HCT116 (cell line): ENCODE results near the gene REEP3. TPM values are rescaled to one million over a fixed set of nuclear protein-coding genes. Genes with fewer than 3 reads are reported as not detected.

Experiments used
- ATAC-seq: fragments of 200-7000 bp; cut with Tn5 transposase; 2 replicates; pipeline ENCODE4 v1.9.1; 2020; ENCODE audit warnings: mild to moderate bottlenecking, moderate library complexity
- BruUV-seq: library from RNA; stranded (reverse); fragments of 400-500 nt; replicated peaks from 2 replicates; lab custom pipeline; 2021; lab: Mats Ljungman, UMichigan
- CTCF ChIA-PET: fragments of 300-600 bp; sonication (Branson Sonifier 250); formaldehyde crosslinking; loops from one replicate; lab custom pipeline; 2021; ENCODE audit warnings: antibody characterized with exemption; lab: Charles Lee
- POLR2A ChIA-PET: fragments of 300-600, 350-600 bp; sonication (Branson Sonifier 250); formaldehyde crosslinking; loops from one replicate; lab custom pipeline; 2021; ENCODE audit warnings: antibody characterized with exemption; lab: Charles Lee
- RAD21 ChIA-PET, 2 experiments: fragments of 300-600 bp; sonication (Branson Sonifier 250); formaldehyde crosslinking; loops; one replicate each; lab custom pipeline; 2023; ENCODE audit warnings: low total read pairs in 2 of 2; ENCODE audit not compliant: uncharacterized antibody in 2 of 2, unreplicated experiment in 2 of 2, low non-redundant PET in 1 of 2; lab: Charles Lee
- DNase-seq: peaks from one replicate; pipeline ENCODE4 v3.0.0-alpha.2; 2010; ENCODE audit warnings: low read depth, low spot score
- H2AFZ ChIP-seq: fragments of 200-600 bp; shearing (Covaris generic), sonication (generic); 2 replicates; pipeline ENCODE4 v1.6.1; 2017; ENCODE audit warnings: low read depth, mixed run types, mixed read lengths, antibody characterized with exemption, low read length; ENCODE audit not compliant: poor library complexity, severe bottlenecking
- H3K27ac ChIP-seq: 2 replicates; pipeline ENCODE4 v1.5.1; 2012; ENCODE audit warnings: low read depth, low read length
- H3K27me3 ChIP-seq: fragments of 200-600 bp; sonication (generic); 2 replicates; pipeline ENCODE4 v1.6.1; 2016; ENCODE audit warnings: mixed run types, low read length, mixed read lengths; ENCODE audit not compliant: insufficient read depth
- H3K36me3 ChIP-seq, 2 experiments: fragments of 200-500 bp in 1 of 2; fragments of 200-600 bp in 1 of 2; sonication (Bioruptor generic) in 1 of 2; sonication (generic) in 1 of 2; 2 replicates each; pipeline versions ENCODE4 v1.5.1 to v1.6.1; 2014 to 2016; ENCODE audit warnings: low read length in 2 of 2, inconsistent platforms in 1 of 2, mixed read lengths in 1 of 2, mixed run types in 1 of 2; ENCODE audit not compliant: insufficient read depth in 2 of 2, control insufficient read depth in 1 of 2
- H3K4me1 ChIP-seq, 2 experiments: fragments of 200-600 bp in 1 of 2; sonication (generic) in 1 of 2; 2 replicates each; pipeline versions ENCODE4 v1.5.1 to v1.6.1; 2012 to 2017; ENCODE audit warnings: low read length in 2 of 2, inconsistent platforms in 1 of 2, mild to moderate bottlenecking in 1 of 2, mixed read lengths in 1 of 2, mixed run types in 1 of 2, moderate library complexity in 1 of 2; ENCODE audit not compliant: insufficient read depth in 2 of 2, control insufficient read depth in 1 of 2
- H3K4me2 ChIP-seq: fragments of 200-600 bp; sonication (generic); 2 replicates; pipeline ENCODE4 v1.6.1; 2017; ENCODE audit warnings: mixed run types, low read length, mixed read lengths
- H3K4me3 ChIP-seq, 2 experiments: fragments of 200-600 bp in 1 of 2; sonication (generic) in 1 of 2; replicated peaks in 1 of 2; 2 replicates each; pipeline ENCODE4 v1.5.1; 2011 to 2016; ENCODE audit warnings: low read length in 2 of 2, control low read depth in 1 of 2, low read depth in 1 of 2, mild to moderate bottlenecking in 1 of 2, mixed read lengths in 1 of 2, mixed run types in 1 of 2
- H3K79me2 ChIP-seq: fragments of 200-600 bp; sonication (generic); 2 replicates; pipeline ENCODE4 v1.6.1; 2017; ENCODE audit warnings: mild to moderate bottlenecking, mixed run types, low read length, moderate library complexity, mixed read lengths; ENCODE audit not compliant: insufficient read depth
- H3K9ac ChIP-seq: fragments of 200-600 bp; sonication (generic); 2 replicates; pipeline ENCODE4 v1.6.1; 2016; ENCODE audit warnings: low read length, mixed read lengths
- H3K9me2 ChIP-seq: fragments of 200-600 bp; sonication (generic), shearing (Covaris generic); 2 replicates; pipeline ENCODE4 v1.6.1; 2017; ENCODE audit warnings: mixed run types, mild to moderate bottlenecking, moderate library complexity; ENCODE audit not compliant: insufficient read depth
- H3K9me3 ChIP-seq, 2 experiments: fragments of 200-500 bp in 1 of 2; fragments of 200-600 bp in 1 of 2; sonication (Bioruptor generic) in 1 of 2; sonication (generic) in 1 of 2; 2 replicates each; pipeline ENCODE4 v1.6.1; 2014 to 2017; ENCODE audit warnings: low read length in 2 of 2, mixed read lengths in 2 of 2, inconsistent platforms in 1 of 2, low read depth in 1 of 2, mild to moderate bottlenecking in 1 of 2, mixed run types in 1 of 2, moderate library complexity in 1 of 2; ENCODE audit not compliant: control insufficient read depth in 1 of 2, insufficient read depth in 1 of 2
- H4K20me1 ChIP-seq: fragments of 200-600 bp; sonication (generic), shearing (Covaris generic); 2 replicates; pipeline ENCODE4 v1.6.1; 2017; ENCODE audit warnings: mixed run types, mild to moderate bottlenecking, moderate library complexity; ENCODE audit not compliant: insufficient read depth
- ELF1 ChIP-seq: IDR thresholded peaks from 2 replicates; pipeline ENCODE4 v1.6.1; 2012; ENCODE audit warnings: low read depth, borderline replicate concordance
- EZH2 ChIP-seq: fragments of 200-600 bp; sonication (generic); IDR thresholded peaks from 2 replicates; pipeline ENCODE4 v1.6.1; 2017; ENCODE audit warnings: antibody characterized with exemption, mixed run types
- FOSL1 ChIP-seq: IDR thresholded peaks from 2 replicates; pipeline ENCODE4 v1.6.1; 2012; ENCODE audit warnings: low read depth
- SIN3A ChIP-seq: IDR thresholded peaks from 2 replicates; pipeline ENCODE4 v1.6.1; 2012; ENCODE audit warnings: low read depth
- TCF7L2 ChIP-seq: IDR thresholded peaks from 2 replicates; pipeline ENCODE4 v1.7.0; 2011; ENCODE audit warnings: borderline replicate concordance, inconsistent platforms; ENCODE audit not compliant: insufficient read depth, insufficient read length; ENCODE audit errors: extremely low read depth
- YY1 ChIP-seq: IDR thresholded peaks from 2 replicates; pipeline ENCODE4 v1.6.1; 2011; ENCODE audit warnings: low read length, low read depth, moderate library complexity, mild to moderate bottlenecking; ENCODE audit not compliant: insufficient replicate concordance; ENCODE audit errors: extremely low read depth
- intact Hi-C: fragments of 100-400 bp; cut with micrococcal nuclease; formaldehyde crosslinking; loops from 2 replicates; pipeline ENCODE4 v1.10.0; 2022
- total RNA-seq: library from RNA; stranded (reverse); gene quantifications from one replicate; pipeline ENCODE4 v1.2.1, GENCODE V29; 2021; ENCODE audit not compliant: unreplicated experiment
- TF ChIP-seq, protein P1 (sequence below), 3 experiments: fragments of 200-600 bp in 1 of 3; sonication (generic) in 1 of 3; IDR thresholded peaks in 2 of 3; conservative IDR thresholded peaks in 1 of 3; 2 replicates each; pipeline ENCODE4 v1.5.1; 2012 to 2017; ENCODE audit warnings: low read depth in 2 of 3, low read length in 2 of 3, antibody characterized with exemption in 1 of 3, borderline replicate concordance in 1 of 3, control low read depth in 1 of 3, mild to moderate bottlenecking in 1 of 3, mixed read lengths in 1 of 3, mixed run types in 1 of 3, moderate library complexity in 1 of 3; ENCODE audit not compliant: insufficient read depth in 1 of 3
- TF ChIP-seq, protein P2 (sequence below): IDR thresholded peaks from 2 replicates; pipeline ENCODE4 v1.6.1; 2012

The REEP3 gene
- total RNA-seq, 1 experiment from 2014 or later: 41.3 TPM

DNA sequence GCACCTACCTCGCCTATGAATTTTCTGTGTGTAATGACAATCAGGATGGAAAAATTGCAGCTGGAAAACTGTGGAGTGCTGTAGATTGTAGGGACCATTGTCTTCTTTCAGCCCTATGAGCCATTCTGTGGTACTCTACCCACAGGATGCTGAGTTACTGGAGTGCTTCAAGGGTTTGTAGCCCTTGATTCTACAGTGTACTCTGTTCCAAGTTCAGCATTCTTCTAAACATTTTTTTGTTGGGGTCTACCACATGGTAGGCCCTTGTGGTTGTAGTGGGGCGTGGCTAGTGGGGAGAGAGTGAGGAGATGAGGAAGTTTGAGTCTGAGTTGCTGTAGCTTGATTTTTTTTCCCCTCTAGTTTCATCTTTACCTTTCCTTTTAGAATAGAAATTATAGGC, 33.5 kb downstream of the REEP3 start:
- no peaks in the 10 kb centered on the region for H3K9me2 ChIP-seq
- peaks cover 41 to 53% of the 10 kb centered on the region in 2 experiments for H3K4me1 ChIP-seq
- POLR2A ChIA-PET: interaction anchor here (0.6 to 1.2 kb wide), 3 partner anchors 33 to 286 kb away, joined by 3 read pairs; no protein-coding TSS in a partner anchor
- intact Hi-C loops: loop anchor here (10.0 kb wide), 1 partner anchor 160 kb away; no protein-coding TSS in a partner anchor
- H3K79me2 ChIP-seq: peaks cover 81% of the 10 kb centered on the region
- TF ChIP-seq, protein P1, sequence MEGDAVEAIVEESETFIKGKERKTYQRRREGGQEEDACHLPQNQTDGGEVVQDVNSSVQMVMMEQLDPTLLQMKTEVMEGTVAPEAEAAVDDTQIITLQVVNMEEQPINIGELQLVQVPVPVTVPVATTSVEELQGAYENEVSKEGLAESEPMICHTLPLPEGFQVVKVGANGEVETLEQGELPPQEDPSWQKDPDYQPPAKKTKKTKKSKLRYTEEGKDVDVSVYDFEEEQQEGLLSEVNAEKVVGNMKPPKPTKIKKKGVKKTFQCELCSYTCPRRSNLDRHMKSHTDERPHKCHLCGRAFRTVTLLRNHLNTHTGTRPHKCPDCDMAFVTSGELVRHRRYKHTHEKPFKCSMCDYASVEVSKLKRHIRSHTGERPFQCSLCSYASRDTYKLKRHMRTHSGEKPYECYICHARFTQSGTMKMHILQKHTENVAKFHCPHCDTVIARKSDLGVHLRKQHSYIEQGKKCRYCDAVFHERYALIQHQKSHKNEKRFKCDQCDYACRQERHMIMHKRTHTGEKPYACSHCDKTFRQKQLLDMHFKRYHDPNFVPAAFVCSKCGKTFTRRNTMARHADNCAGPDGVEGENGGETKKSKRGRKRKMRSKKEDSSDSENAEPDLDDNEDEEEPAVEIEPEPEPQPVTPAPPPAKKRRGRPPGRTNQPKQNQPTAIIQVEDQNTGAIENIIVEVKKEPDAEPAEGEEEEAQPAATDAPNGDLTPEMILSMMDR (IDR thresholded peaks at IDR 0.05 in 2 of 3, conservative IDR thresholded peaks at IDR 0.05 in 1 of 3; ENCODE audit: borderline replicate concordance in 1 of 3, insufficient read depth in 1 of 3, low read depth in 2 of 3, low read length in 2 of 3): no peak
- no peak for TF ChIP-seq FOSL1
- TF ChIP-seq YY1: no peak
- TF ChIP-seq TCF7L2: no peak
- TF ChIP-seq EZH2: no peak
- no peak for TF ChIP-seq ELF1
- no peak for TF ChIP-seq SIN3A
- TF ChIP-seq, protein P2, sequence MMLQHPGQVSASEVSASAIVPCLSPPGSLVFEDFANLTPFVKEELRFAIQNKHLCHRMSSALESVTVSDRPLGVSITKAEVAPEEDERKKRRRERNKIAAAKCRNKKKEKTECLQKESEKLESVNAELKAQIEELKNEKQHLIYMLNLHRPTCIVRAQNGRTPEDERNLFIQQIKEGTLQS: no peak
- peak overlapping the region; percentile 84 for H3K27ac ChIP-seq
- peak overlapping the region; percentile 58 for H3K9ac ChIP-seq
- H3K4me2 ChIP-seq: peak overlapping the region; percentile 65
- no peaks in the 10 kb centered on the region for H3K9me3 ChIP-seq
- BruUV-seq: no TSS peak
- no peaks in the 10 kb centered on the region for H3K36me3 ChIP-seq
- RAD21 ChIA-PET: no interaction called here
- peak; percentile 26 for DNase-seq
- peak overlapping the region in 1 of 2 experiments; percentile 40; a peak in 2 of 4 replicates for H3K4me3 ChIP-seq
- H3K27me3 ChIP-seq: no peaks in the 10 kb centered on the region
- no peaks in the 10 kb centered on the region; the same call in 1 of the 2 replicates for H4K20me1 ChIP-seq
- CTCF ChIA-PET: interaction anchor here (1.1 kb wide), 1 partner anchor 79 kb away, joined by 4 read pairs; no protein-coding TSS in a partner anchor
- no peak overlapping the region for H2AFZ ChIP-seq
- peak; percentile 48 for ATAC-seq
